Measurements from ENCODE around the gene RNPEPL1.

DNA sequence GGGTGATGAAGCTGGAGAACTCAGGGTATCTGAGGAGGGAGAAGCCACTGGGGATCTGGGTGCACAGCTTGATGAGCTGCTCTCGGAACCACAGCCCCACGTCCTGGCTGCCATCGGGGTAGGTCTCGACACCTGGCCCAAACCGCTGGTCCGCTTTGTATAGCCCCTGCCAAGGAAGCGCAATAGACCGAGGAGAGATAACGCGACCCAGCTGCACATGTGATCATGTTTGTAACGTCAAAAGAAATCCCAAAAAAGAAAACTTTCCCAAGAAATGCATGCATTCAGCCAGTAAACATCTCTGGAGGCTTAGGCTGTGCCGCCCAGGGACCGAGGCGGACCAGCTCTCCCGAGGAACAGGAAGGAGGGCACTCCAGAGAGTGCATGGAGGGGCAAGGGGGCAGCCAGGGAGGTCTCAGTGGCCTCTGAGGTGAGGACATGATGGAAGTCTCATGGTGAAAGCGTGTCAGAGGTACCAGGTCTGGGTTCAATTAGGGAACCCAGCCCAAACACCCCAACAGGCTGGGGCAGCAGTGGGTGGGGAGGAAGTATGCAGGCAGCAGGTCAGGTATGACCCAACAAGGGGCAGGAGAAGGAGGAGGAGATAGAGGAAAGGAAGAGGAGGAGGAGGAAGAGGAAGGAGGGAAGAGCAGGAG, 38.8 kb upstream of the RNPEPL1 start:
- no peak for TF ChIP-seq EZH2 (IDR thresholded peaks at IDR 0.05; ENCODE audit: borderline replicate concordance)
- TF ChIP-seq EZH2phosphoT487 (IDR thresholded peaks at IDR 0.05; ENCODE audit: low read depth, severe bottlenecking, unreplicated experiment), result no peak
- TF ChIP-seq, protein P1, sequence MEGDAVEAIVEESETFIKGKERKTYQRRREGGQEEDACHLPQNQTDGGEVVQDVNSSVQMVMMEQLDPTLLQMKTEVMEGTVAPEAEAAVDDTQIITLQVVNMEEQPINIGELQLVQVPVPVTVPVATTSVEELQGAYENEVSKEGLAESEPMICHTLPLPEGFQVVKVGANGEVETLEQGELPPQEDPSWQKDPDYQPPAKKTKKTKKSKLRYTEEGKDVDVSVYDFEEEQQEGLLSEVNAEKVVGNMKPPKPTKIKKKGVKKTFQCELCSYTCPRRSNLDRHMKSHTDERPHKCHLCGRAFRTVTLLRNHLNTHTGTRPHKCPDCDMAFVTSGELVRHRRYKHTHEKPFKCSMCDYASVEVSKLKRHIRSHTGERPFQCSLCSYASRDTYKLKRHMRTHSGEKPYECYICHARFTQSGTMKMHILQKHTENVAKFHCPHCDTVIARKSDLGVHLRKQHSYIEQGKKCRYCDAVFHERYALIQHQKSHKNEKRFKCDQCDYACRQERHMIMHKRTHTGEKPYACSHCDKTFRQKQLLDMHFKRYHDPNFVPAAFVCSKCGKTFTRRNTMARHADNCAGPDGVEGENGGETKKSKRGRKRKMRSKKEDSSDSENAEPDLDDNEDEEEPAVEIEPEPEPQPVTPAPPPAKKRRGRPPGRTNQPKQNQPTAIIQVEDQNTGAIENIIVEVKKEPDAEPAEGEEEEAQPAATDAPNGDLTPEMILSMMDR (IDR thresholded peaks at IDR 0.05; ENCODE audit: poor library complexity), result no peak

Measured in hepatocyte (in vitro differentiated cells).